HEK293 (cell line): Measurements from ENCODE around the gene KCNJ5.

Experiments used
- CTCF ChIA-PET: fragments of 350-600 bp; formaldehyde crosslinking; extraction: SDS; loops from one replicate; lab custom pipeline; 2021; ENCODE audit warnings: antibody characterized with exemption; lab: Yijun Ruan, JAX
- POLR2A ChIA-PET: fragments of 300-600 bp; formaldehyde crosslinking; extraction: SDS; loops from one replicate; lab custom pipeline; 2020; ENCODE audit warnings: antibody characterized with exemption, inconsistent platforms; lab: Yijun Ruan, JAX
- H3K27ac ChIP-seq: fragments of 200-500 bp; sonication (Bioruptor generic); 2 replicates; pipeline ENCODE4 v1.5.1; 2014; ENCODE audit warnings: low read depth, low read length, control low read depth, inconsistent platforms; ENCODE audit errors: extremely low read depth
- H3K36me3 ChIP-seq, 2 experiments: fragments of 200-500 bp in 1 of 2; sonication (Bioruptor generic) in 1 of 2; 1 replicate in 1 of 2; 2 replicates in 1 of 2; pipeline ENCODE4 v1.5.1; 2014 to 2017; ENCODE audit warnings: inconsistent platforms in 2 of 2, low read length in 2 of 2; ENCODE audit not compliant: control insufficient read depth in 2 of 2, insufficient read depth in 1 of 2
- H3K4me1 ChIP-seq: fragments of 200-500 bp; sonication (Bioruptor generic); 2 replicates; pipeline ENCODE4 v1.5.1; 2014; ENCODE audit warnings: mild to moderate bottlenecking, low read length, inconsistent platforms; ENCODE audit not compliant: control insufficient read depth, insufficient read depth
- H3K4me3 ChIP-seq: 2 replicates; pipeline ENCODE4 v1.5.1; 2011; ENCODE audit warnings: low read depth, mild to moderate bottlenecking, control low read depth, low read length, moderate library complexity
- H3K9me3 ChIP-seq: fragments of 200-500 bp; sonication (Bioruptor generic); 2 replicates; pipeline ENCODE4 v1.5.1; 2014; ENCODE audit warnings: low read depth, low read length, inconsistent platforms; ENCODE audit not compliant: control insufficient read depth, insufficient read depth
- AEBP2 ChIP-seq: fragments of 450-650 bp; formaldehyde crosslinking; IDR thresholded peaks from 2 replicates; pipeline ENCODE4 v1.5.1; 2016; ENCODE audit warnings: missing biosample characterization, missing genetic modification characterization, borderline replicate concordance
- IKZF3 ChIP-seq: fragments of 450-650 bp; IDR thresholded peaks from 2 replicates; pipeline ENCODE4 v1.5.0; 2018; ENCODE audit warnings: missing biosample characterization, mild to moderate bottlenecking, missing genetic modification characterization, moderate library complexity
- INSM2 ChIP-seq: fragments of 450-650 bp; formaldehyde crosslinking; IDR thresholded peaks from 2 replicates; pipeline ENCODE4 v1.5.1; 2016; ENCODE audit warnings: missing biosample characterization, missing genetic modification characterization
- REST ChIP-seq: fragments of 450-650 bp; formaldehyde crosslinking; IDR thresholded peaks from 2 replicates; pipeline ENCODE4 v1.5.1; 2016; ENCODE audit warnings: missing biosample characterization, missing genetic modification characterization
- SETDB1 ChIP-seq: IDR thresholded peaks from one replicate; pipeline ENCODE4 v1.6.1; 2017; ENCODE audit warnings: mild to moderate bottlenecking, low read length, moderate library complexity, mixed read lengths; ENCODE audit not compliant: insufficient read length
- ZNF112 ChIP-seq: fragments of 450-650 bp; formaldehyde crosslinking; IDR thresholded peaks from 2 replicates; pipeline ENCODE4 v1.5.0; 2017; ENCODE audit warnings: missing biosample characterization, missing genetic modification characterization
- ZNF114 ChIP-seq: fragments of 450-650 bp; formaldehyde crosslinking; IDR thresholded peaks from 2 replicates; pipeline ENCODE4 v1.5.0; 2017; ENCODE audit warnings: missing biosample characterization, missing genetic modification characterization
- ZNF138 ChIP-seq: fragments of 450-650 bp; formaldehyde crosslinking; IDR thresholded peaks from 2 replicates; pipeline ENCODE4 v1.5.1; 2016; ENCODE audit warnings: missing biosample characterization, missing genetic modification characterization, borderline replicate concordance
- ZNF18 ChIP-seq: fragments of 450-650 bp; formaldehyde crosslinking; IDR thresholded peaks from 2 replicates; pipeline ENCODE4 v1.5.1; 2016; ENCODE audit warnings: missing biosample characterization, missing genetic modification characterization
- ZNF19 ChIP-seq: fragments of 450-650 bp; formaldehyde crosslinking; IDR thresholded peaks from 2 replicates; pipeline ENCODE4; 2016; ENCODE audit warnings: missing biosample characterization, missing genetic modification characterization, low read depth
- ZNF324 ChIP-seq: fragments of 450-650 bp; formaldehyde crosslinking; IDR thresholded peaks from 2 replicates; pipeline ENCODE4 v1.5.1; 2016; ENCODE audit warnings: missing biosample characterization, missing genetic modification characterization
- ZNF354C ChIP-seq: fragments of 450-650 bp; formaldehyde crosslinking; IDR thresholded peaks from 2 replicates; pipeline ENCODE4 v1.5.1; 2016; ENCODE audit warnings: missing biosample characterization, missing genetic modification characterization, low read depth, borderline replicate concordance
- ZNF488 ChIP-seq: fragments of 450-650 bp; formaldehyde crosslinking; IDR thresholded peaks from 2 replicates; pipeline ENCODE4 v1.5.1; 2016; ENCODE audit warnings: missing biosample characterization, missing genetic modification characterization
- ZNF501 ChIP-seq: fragments of 450-650 bp; formaldehyde crosslinking; IDR thresholded peaks from 2 replicates; pipeline ENCODE4 v1.5.1; 2016; ENCODE audit warnings: missing biosample characterization, missing genetic modification characterization
- ZNF645 ChIP-seq: fragments of 450-650 bp; formaldehyde crosslinking; IDR thresholded peaks from 2 replicates; pipeline ENCODE4; 2016; ENCODE audit warnings: missing biosample characterization, missing genetic modification characterization
- ZNF791 ChIP-seq: fragments of 450-650 bp; formaldehyde crosslinking; IDR thresholded peaks from 2 replicates; pipeline ENCODE4 v1.5.1; 2016; ENCODE audit warnings: missing biosample characterization, missing genetic modification characterization

KCNJ5 gene

GRCh38 chr11:128893578-128894285 is 2.6 kb downstream of the KCNJ5 start:
- Histone ChIP-seq H3K27ac (no peak overlapping the region), H3K36me3 (no peaks in the 10 kb centered on the region), H3K4me3 (no peak overlapping the region), H3K4me1 (no peaks in the 10 kb centered on the region; the same call in 1 of the 2 replicates), H3K9me3 (no peaks in the 10 kb centered on the region)
- TF ChIP-seq INSM2 (no peak), REST (tag by site-specific recombination) (peak; percentile 28; the same call in 1 of the 2 replicates)
- CTCF ChIA-PET, result interaction anchor here (0.7 to 11.1 kb wide), 7 partner anchors 9 to 831 kb away, joined by 3 to 556 read pairs (median 6); no protein-coding TSS in a partner anchor
- POLR2A ChIA-PET, result no interaction called here

- ChIA-PET POLR2A (interaction anchor here (0.8 kb wide), 1 partner anchor 11 kb away, joined by 4 read pairs; no protein-coding TSS in a partner anchor), CTCF (interaction anchor here (0.6 to 1.8 kb wide), 4 partner anchors 9 to 262 kb away, joined by 3 to 7 read pairs (median 4); no protein-coding TSS in a partner anchor)
- Histone ChIP-seq H3K9me3 (no peaks in the 10 kb centered on the region), H3K36me3 (no peaks in the 10 kb centered on the region), H3K4me3 (no peak overlapping the region), H3K27ac (no peak overlapping the region), H3K4me1 (no peaks in the 10 kb centered on the region; the same call in 1 of the 2 replicates)
- TF ChIP-seq SETDB1 (no peak), ZNF488 (tag by site-specific recombination) (no peak)
Observed at GRCh38 chr11:128894286-128894681, 3.1 kb downstream of the KCNJ5 start.

GRCh38 chr11:128894685-128895084 is 3.5 kb downstream of the KCNJ5 start:
- ChIA-PET CTCF (interaction anchor here (0.6 to 1.8 kb wide), 4 partner anchors 9 to 262 kb away, joined by 3 to 7 read pairs (median 4); no protein-coding TSS in a partner anchor), POLR2A (interaction anchor here (0.8 kb wide), 1 partner anchor 10 kb away, joined by 4 read pairs; no protein-coding TSS in a partner anchor)

GRCh38 chr11:128895526-128895925 is 4.4 kb downstream of the KCNJ5 start:
- CTCF ChIA-PET, result interaction anchor here (0.5 to 1.8 kb wide), 2 partner anchors 10 to 466 kb away, joined by 4 to 7 read pairs; no protein-coding TSS in a partner anchor
- no peak for TF ChIP-seq ZNF791
- TF ChIP-seq ZNF501 (tag by site-specific recombination), result no peak
- TF ChIP-seq IKZF3, result no peak
- no peak for TF ChIP-seq ZNF114 (tag by site-specific recombination)
- no peak for TF ChIP-seq ZNF19 (tag by site-specific recombination)
- TF ChIP-seq AEBP2 (tag by site-specific recombination), result no peak
- no peak for TF ChIP-seq ZNF18 (tag by site-specific recombination)
- no peak for TF ChIP-seq ZNF645 (tag by site-specific recombination)
- TF ChIP-seq ZNF324 (tag by site-specific recombination), result no peak

More at GRCh38 chr11:128894685-128895084, 3.5 kb downstream of the KCNJ5 start:
- Histone ChIP-seq H3K36me3 (no peaks in the 10 kb centered on the region), H3K9me3 (no peaks in the 10 kb centered on the region), H3K4me1 (no peaks in the 10 kb centered on the region; the same call in 1 of the 2 replicates), H3K27ac (no peak overlapping the region), H3K4me3 (no peak overlapping the region)
- TF ChIP-seq ZNF112, result no peak
- no peak for TF ChIP-seq ZNF354C (tag by site-specific recombination)
- no peak for TF ChIP-seq ZNF138 (tag by site-specific recombination)

More at GRCh38 chr11:128895526-128895925, 4.4 kb downstream of the KCNJ5 start:
- POLR2A ChIA-PET, result no interaction called here
- Histone ChIP-seq H3K4me3 (no peak overlapping the region), H3K27ac (no peak overlapping the region), H3K36me3 (no peaks in the 10 kb centered on the region), H3K4me1 (no peaks in the 10 kb centered on the region; the same call in 1 of the 2 replicates), H3K9me3 (no peaks in the 10 kb centered on the region)
